MM.1S (cell line): ENCODE results near the gene EBP.

ENCODE experiments used
- DNase-seq: peaks from one replicate; pipeline ENCODE4 v3.0.0-alpha.2; 2015
- H2AFZ ChIP-seq: fragments of 300-600 bp; sonication (generic); 2 replicates; pipeline ENCODE4 v1.6.0; 2016; ENCODE audit warnings: antibody characterized with exemption, low read length
- H3F3A ChIP-seq: fragments of 300-600 bp; sonication (generic); 2 replicates; pipeline ENCODE4 v1.6.1; 2016; ENCODE audit warnings: mild to moderate bottlenecking, antibody characterized with exemption, low read length, moderate library complexity, mixed read lengths; ENCODE audit not compliant: insufficient read depth
- H3K27ac ChIP-seq: fragments of 300-600 bp; sonication (generic); 2 replicates; pipeline ENCODE4 v1.5.1; 2016; ENCODE audit warnings: mild to moderate bottlenecking, low read length
- H3K27me3 ChIP-seq: fragments of 300-600 bp; sonication (generic); replicated peaks from 2 replicates; pipeline ENCODE4 v1.6.0; 2016; ENCODE audit warnings: low read length; ENCODE audit not compliant: insufficient read depth
- H3K36me3 ChIP-seq: fragments of 300-600 bp; sonication (generic); replicated peaks from 2 replicates; pipeline ENCODE4 v1.6.1; 2016; ENCODE audit warnings: mild to moderate bottlenecking, low read length, mixed read lengths; ENCODE audit not compliant: insufficient read depth
- H3K4me1 ChIP-seq: fragments of 300-600 bp; sonication (generic); 2 replicates; pipeline ENCODE4 v1.6.1; 2016; ENCODE audit warnings: low read length, mixed read lengths
- H3K4me2 ChIP-seq: fragments of 300-600 bp; sonication (generic); 2 replicates; pipeline ENCODE4 v1.6.0; 2016; ENCODE audit warnings: low read depth, low read length
- H3K4me3 ChIP-seq: fragments of 300-600 bp; sonication (generic); 2 replicates; pipeline ENCODE4 v1.5.1; 2016; ENCODE audit warnings: low read length, mixed read lengths
- H3K79me2 ChIP-seq: fragments of 300-600 bp; sonication (generic); 2 replicates; pipeline ENCODE4 v1.6.1; 2016; ENCODE audit warnings: mixed run types, low read length, mixed read lengths
- H3K9ac ChIP-seq: fragments of 300-600 bp; sonication (generic); 2 replicates; pipeline ENCODE4 v1.6.1; 2016; ENCODE audit warnings: low read length, mixed read lengths
- H3K9me2 ChIP-seq: fragments of 300-600 bp; sonication (generic); replicated peaks from 2 replicates; pipeline ENCODE4 v1.6.1; 2016; ENCODE audit warnings: mild to moderate bottlenecking, low read length, mixed read lengths; ENCODE audit not compliant: insufficient read depth
- H3K9me3 ChIP-seq: fragments of 300-600 bp; sonication (generic); replicated peaks from 2 replicates; pipeline ENCODE4 v1.6.1; 2016; ENCODE audit warnings: mild to moderate bottlenecking, low read length, mixed read lengths; ENCODE audit not compliant: insufficient read depth
- H4K20me1 ChIP-seq: fragments of 300-600 bp; sonication (generic); 2 replicates; pipeline ENCODE4 v1.6.1; 2016; ENCODE audit warnings: mild to moderate bottlenecking, low read length, moderate library complexity, mixed read lengths; ENCODE audit not compliant: insufficient read depth
- CTCF ChIP-seq: fragments of 300-600 bp; sonication (generic); IDR thresholded peaks from 2 replicates; pipeline ENCODE4 v1.5.1; 2016; ENCODE audit warnings: antibody characterized with exemption, low read length, mixed read lengths
- EZH2 ChIP-seq: fragments of 300-600 bp; sonication (generic); optimal IDR thresholded peaks from 2 replicates; pipeline ENCODE3; 2017; ENCODE audit warnings: low read depth, mild to moderate bottlenecking, antibody characterized with exemption, low read length, mixed read lengths
- EZH2phosphoT487 ChIP-seq: fragments of 300-600 bp; sonication (generic); IDR thresholded peaks from 2 replicates; pipeline ENCODE4 v1.6.1; 2018; ENCODE audit warnings: antibody characterized with exemption, low read length

The EBP gene

DNA sequence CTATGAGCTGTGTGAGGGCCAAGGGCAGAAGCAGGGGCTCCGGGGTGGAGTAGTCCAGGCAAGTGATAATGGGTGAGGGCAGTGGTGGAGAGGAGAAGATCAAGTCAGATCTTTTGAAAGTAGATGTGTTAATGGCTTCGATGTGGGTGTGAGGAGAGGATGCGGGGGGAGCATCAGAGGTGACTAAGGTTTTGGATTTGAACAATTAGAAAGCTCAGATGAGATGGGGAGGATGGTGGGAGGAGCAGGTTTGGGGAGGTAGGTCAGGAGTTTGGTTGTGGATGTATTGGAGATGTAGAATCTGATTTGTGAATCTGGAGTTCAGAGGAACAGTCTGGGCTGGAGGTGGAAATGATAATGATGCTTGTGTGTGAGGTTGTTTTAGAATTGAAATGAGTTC is 41.0 kb upstream of the EBP start:
- no peak overlapping the region for H3K27ac ChIP-seq
- H3K27me3 ChIP-seq, result no peaks in the 10 kb centered on the region
- no peak overlapping the region for H3K4me3 ChIP-seq
- no peaks in the 10 kb centered on the region for H4K20me1 ChIP-seq
- no peaks in the 10 kb centered on the region; the same call in 1 of the 2 replicates for H3K36me3 ChIP-seq
- TF ChIP-seq EZH2phosphoT487 (no peak), CTCF (no peak)
- H2AFZ ChIP-seq, result no peak overlapping the region
- H3F3A ChIP-seq, result no peaks in the 10 kb centered on the region
- H3K9me2 ChIP-seq, result no peaks in the 10 kb centered on the region
- DNase-seq, result no peak
- H3K9me3 ChIP-seq, result no peaks in the 10 kb centered on the region
- no peak overlapping the region for H3K4me2 ChIP-seq
- peaks cover 32% of the 10 kb centered on the region for H3K79me2 ChIP-seq
- H3K4me1 ChIP-seq, result no peaks in the 10 kb centered on the region
- no peak overlapping the region for H3K9ac ChIP-seq

- Histone ChIP-seq H3K27ac (no peak overlapping the region), H3K4me1 (no peaks in the 10 kb centered on the region), H3K9me3 (no peaks in the 10 kb centered on the region), H3K9me2 (no peaks in the 10 kb centered on the region), H3K4me3 (no peak overlapping the region), H4K20me1 (no peaks in the 10 kb centered on the region), H3K4me2 (no peak overlapping the region), H2AFZ (no peak overlapping the region), H3K9ac (no peak overlapping the region), H3K27me3 (no peaks in the 10 kb centered on the region), H3K79me2 (peaks cover 12% of the 10 kb centered on the region), H3K36me3 (no peaks in the 10 kb centered on the region; the same call in 1 of the 2 replicates), H3F3A (no peaks in the 10 kb centered on the region)
- DNase-seq, result no peak
- no peak for TF ChIP-seq EZH2phosphoT487
- TF ChIP-seq CTCF, result no peak
- no peak for TF ChIP-seq EZH2
Observed at GRCh38 chrX:48482526-48482925, 39.1 kb upstream of the EBP start.

GRCh38 chrX:48487362-48487798 is 34.2 kb upstream of the EBP start:
- TF ChIP-seq CTCF (no peak), EZH2phosphoT487 (no peak), EZH2 (no peak)

More at GRCh38 chrX:48487362-48487798, 34.2 kb upstream of the EBP start:
- H3F3A ChIP-seq, result no peaks in the 10 kb centered on the region
- H3K4me1 ChIP-seq, result no peaks in the 10 kb centered on the region
- no peaks in the 10 kb centered on the region for H4K20me1 ChIP-seq
- no peak for DNase-seq
- H2AFZ ChIP-seq, result no peak overlapping the region
- H3K9me2 ChIP-seq, result no peaks in the 10 kb centered on the region
- no peaks in the 10 kb centered on the region for H3K79me2 ChIP-seq
- H3K4me3 ChIP-seq, result no peak overlapping the region
- no peak overlapping the region for H3K9ac ChIP-seq
- no peak overlapping the region for H3K4me2 ChIP-seq
- H3K27me3 ChIP-seq, result no peaks in the 10 kb centered on the region
- H3K9me3 ChIP-seq, result no peaks in the 10 kb centered on the region
- H3K36me3 ChIP-seq, result no peaks in the 10 kb centered on the region; the same call in 1 of the 2 replicates
- no peak overlapping the region for H3K27ac ChIP-seq
